ENCODE data around the gene UPK3B.
"Not testable (repeated sequence)": the region's sequence is repeated elsewhere in the genome, so short reads cannot be mapped to it uniquely, and the experiment has no call there.

The UPK3B gene

DNA sequence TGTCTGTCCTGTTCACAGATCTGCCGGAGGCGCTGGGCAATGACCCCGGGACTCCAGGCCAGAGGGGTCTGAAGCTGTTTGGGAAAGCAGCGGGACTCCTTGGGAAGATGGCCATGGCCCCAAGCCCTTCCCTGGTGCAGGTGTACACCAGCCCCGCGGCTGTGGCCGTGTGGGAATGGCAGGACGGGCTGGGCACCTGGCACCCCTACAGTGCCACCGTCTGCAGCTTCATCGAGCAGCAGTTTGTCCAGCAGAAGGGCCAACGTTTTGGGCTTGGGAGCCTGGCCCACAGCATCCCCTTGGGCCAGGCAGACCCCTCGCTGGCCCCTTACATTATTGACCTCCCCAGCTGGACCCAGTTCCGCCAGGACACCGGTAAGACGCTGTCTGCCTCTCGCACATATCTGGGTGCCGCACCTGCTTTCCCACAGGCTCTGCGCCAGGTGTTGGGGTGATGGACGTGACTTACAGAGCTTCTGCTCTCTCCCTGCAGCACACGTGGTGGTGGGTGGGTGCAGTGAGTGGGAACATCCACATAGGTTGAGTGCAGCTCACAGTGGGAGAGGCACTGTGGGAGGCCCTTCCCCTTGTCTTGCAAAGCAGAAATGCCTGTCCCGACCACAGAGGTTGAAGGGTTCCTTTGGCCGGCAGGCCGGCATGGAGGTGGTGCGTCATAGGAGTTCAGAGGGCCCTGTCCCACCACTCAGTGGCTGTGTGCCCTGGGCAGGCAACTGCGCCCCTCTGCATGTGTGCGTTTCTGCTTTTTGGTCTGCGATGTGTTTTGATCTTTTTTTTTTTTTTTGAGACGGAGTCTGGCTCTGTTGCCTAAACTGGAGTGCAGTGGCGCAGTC, 29.7 kb upstream of the UPK3B start:
- not testable (repeated sequence) for DNase-seq (ENCODE audit: extremely low read depth, insufficient read length); H3K36me3 ChIP-seq (ENCODE audit: control insufficient read depth, insufficient read depth, low read length); H3K4me3 ChIP-seq (replicated peaks; ENCODE audit: low read depth, low read length); H3K27me3 ChIP-seq (replicated peaks; ENCODE audit: control insufficient read depth, insufficient read depth, low read length)

DNA sequence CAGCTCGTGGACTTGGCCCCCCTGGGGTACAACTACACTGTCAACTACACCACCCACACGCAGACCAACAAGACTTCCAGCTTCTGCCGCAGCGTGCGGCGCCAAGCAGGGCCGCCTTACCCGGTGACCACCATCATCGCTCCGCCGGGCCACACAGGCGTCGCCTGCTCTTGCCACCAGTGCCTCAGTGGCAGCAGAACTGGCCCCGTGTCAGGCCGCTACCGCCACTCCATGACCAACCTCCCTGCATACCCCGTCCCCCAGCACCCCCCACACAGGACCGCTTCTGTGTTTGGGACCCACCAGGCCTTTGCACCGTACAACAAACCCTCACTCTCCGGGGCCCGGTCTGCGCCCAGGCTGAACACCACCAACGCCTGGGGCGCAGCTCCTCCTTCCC, 27.7 kb upstream of the UPK3B start:
- not testable (repeated sequence) for H3K27me3 ChIP-seq (replicated peaks; ENCODE audit: control insufficient read depth, insufficient read depth, low read length); H3K4me3 ChIP-seq (replicated peaks; ENCODE audit: low read depth, low read length); H3K36me3 ChIP-seq (ENCODE audit: control insufficient read depth, insufficient read depth, low read length); DNase-seq (ENCODE audit: extremely low read depth, insufficient read length)

DNA sequence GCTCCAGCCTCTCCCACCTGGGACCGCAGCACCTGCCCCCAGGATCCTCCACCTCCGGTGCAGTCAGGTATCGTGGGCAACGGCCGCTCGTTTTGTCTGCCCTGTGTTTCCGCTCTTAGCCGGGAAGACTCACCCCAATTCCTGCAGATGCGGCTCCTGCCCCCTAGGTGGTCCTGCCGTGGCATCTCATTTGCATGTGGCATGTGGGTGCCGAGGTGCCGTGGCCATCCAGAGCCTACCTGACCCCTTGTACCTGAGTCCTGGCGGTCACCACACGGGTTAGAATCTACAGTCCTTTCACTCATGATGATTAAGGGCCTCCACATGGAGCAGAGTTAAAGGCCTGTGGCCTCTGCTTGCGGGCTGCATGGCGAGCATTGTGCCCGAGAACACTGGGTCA, 27.3 kb upstream of the UPK3B start:
- not testable (repeated sequence) for DNase-seq (ENCODE audit: extremely low read depth, insufficient read length); H3K36me3 ChIP-seq (ENCODE audit: control insufficient read depth, insufficient read depth, low read length); H3K27me3 ChIP-seq (replicated peaks; ENCODE audit: control insufficient read depth, insufficient read depth, low read length); H3K4me3 ChIP-seq (replicated peaks; ENCODE audit: low read depth, low read length)

DNA sequence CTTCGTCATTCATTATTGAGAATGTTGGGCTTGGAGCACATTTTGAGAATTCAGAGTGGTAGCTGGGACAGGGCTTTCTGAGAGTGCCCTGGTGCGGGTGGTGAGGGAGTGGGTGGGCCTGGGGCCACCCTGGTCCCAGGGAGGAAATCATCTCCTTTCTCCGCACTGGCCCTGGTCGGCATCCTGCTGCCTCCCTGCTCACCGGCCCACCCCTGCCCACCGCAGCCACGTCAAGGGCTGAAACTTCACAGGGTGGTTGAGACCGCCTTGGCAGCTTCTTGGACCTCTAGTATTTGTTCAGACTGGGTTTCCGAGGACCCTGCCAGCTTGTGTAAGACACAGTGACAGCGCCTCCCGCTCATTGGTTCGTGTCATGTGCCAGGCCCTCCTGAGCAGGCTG, 25.9 kb upstream of the UPK3B start:
- H3K27me3 ChIP-seq (replicated peaks; ENCODE audit: control insufficient read depth, insufficient read depth, low read length); H3K4me3 ChIP-seq (replicated peaks; ENCODE audit: low read depth, low read length); H3K36me3 ChIP-seq (ENCODE audit: control insufficient read depth, insufficient read depth, low read length); DNase-seq (ENCODE audit: extremely low read depth, insufficient read length): not testable (repeated sequence)

DNA sequence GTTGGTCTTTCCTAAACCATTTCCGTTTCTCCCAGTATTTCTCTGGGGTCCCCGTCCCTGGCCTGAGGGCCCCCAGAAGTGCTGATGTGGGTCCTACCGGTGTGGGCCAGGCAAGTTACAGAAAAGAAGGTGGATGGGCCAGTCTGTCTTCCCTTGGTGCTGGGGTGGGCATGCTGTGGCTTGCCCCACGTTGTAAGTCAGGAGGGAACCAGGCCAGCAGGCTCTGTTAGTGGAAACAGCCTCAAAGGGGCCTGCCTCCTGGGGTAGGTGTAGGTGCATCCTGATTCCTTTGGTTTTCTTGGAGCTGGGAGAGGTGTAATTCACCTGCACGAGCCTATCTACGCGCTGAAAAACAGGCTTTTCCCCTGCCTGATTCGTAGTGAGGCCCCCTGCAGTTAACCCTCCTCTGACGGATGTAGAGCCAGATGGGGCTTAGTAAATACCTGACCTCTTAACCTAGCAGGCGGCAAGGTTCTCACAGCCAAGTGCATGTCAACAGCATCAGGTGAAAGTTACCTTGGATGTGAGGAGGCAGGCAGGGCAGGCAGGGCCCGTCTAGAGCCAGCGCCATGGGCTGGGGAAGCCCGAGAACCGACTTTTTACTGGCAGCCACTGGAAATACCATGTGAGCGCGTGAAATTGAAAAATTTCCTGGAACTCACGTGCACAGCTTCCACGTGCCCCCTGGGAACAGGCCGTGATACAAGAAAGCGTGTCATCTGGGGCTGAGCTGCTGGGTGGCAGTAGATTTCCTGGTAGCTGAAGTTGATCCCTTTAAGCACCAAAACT, 24.3 kb upstream of the UPK3B start:
- DNase-seq (ENCODE audit: extremely low read depth, insufficient read length); H3K4me3 ChIP-seq (replicated peaks; ENCODE audit: low read depth, low read length); H3K36me3 ChIP-seq (ENCODE audit: control insufficient read depth, insufficient read depth, low read length); H3K27me3 ChIP-seq (replicated peaks; ENCODE audit: control insufficient read depth, insufficient read depth, low read length): not testable (repeated sequence)

DNA sequence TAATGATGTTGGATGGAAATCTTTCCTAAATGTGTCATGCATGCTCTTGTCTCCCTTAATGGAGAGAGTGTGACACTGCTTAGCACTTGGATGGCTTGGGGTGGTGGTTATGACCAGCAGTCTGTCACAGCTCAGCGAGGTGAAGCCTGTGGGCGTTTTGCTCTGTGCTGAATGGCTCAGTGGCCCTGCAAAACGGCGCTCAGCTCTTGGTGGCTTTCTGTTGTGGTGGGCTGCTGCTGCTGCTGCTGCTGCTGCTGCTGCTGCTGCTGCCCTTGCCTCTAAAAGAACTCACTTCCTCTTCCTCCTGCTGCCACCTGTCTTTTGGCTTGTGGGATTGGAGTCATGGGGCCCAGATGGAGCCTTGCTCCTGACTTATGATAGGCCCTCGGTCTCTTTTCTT, 23.7 kb upstream of the UPK3B start:
- H3K36me3 ChIP-seq (ENCODE audit: control insufficient read depth, insufficient read depth, low read length); H3K27me3 ChIP-seq (replicated peaks; ENCODE audit: control insufficient read depth, insufficient read depth, low read length); H3K4me3 ChIP-seq (replicated peaks; ENCODE audit: low read depth, low read length); DNase-seq (ENCODE audit: extremely low read depth, insufficient read length): not testable (repeated sequence)

DNA sequence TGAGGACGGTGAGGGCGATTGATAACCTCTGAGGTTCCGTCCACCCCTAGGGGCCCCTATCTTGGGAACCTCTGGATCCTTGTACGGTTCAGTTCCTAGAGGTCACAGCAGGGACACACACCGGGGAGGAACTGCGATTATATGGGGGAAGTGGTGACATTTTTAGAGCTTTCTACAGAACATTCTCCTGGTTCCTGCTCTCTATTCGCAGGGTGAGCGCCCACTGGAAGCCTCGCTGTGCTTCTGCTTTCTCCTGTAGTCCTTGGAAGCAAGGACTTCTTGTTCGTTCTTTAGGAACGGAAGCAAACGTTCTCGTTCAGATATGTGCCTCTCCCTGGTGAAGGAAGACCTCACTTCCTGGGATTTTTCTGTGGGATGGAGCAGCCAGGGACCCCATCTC, 22.4 kb upstream of the UPK3B start:
- not testable (repeated sequence) for H3K27me3 ChIP-seq (replicated peaks; ENCODE audit: control insufficient read depth, insufficient read depth, low read length); H3K36me3 ChIP-seq (ENCODE audit: control insufficient read depth, insufficient read depth, low read length); H3K4me3 ChIP-seq (replicated peaks; ENCODE audit: low read depth, low read length); DNase-seq (ENCODE audit: extremely low read depth, insufficient read length)

DNA sequence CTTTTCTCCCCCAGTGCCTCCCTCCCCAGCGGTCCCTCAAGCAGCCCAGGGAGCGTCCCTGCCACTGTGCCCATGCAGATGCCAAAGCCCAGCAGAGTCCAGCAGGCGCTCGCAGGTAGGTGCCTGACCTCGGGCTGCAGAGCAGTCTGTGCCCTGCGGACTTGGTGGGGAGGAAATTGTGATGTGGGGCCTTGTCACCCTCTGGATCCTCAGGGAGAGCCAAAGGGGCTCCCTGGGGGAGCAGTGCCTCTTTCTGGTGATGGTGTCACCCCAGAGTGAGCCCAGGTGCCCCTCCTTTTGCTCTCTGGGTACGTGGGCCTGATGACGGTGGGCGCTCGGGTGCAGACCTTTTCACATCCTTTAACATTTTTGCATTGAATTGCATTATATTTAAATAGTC, 18.2 kb upstream of the UPK3B start:
- not testable (repeated sequence) for H3K4me3 ChIP-seq (replicated peaks; ENCODE audit: low read depth, low read length); DNase-seq (ENCODE audit: extremely low read depth, insufficient read length); H3K27me3 ChIP-seq (replicated peaks; ENCODE audit: control insufficient read depth, insufficient read depth, low read length); H3K36me3 ChIP-seq (ENCODE audit: control insufficient read depth, insufficient read depth, low read length)

DNA sequence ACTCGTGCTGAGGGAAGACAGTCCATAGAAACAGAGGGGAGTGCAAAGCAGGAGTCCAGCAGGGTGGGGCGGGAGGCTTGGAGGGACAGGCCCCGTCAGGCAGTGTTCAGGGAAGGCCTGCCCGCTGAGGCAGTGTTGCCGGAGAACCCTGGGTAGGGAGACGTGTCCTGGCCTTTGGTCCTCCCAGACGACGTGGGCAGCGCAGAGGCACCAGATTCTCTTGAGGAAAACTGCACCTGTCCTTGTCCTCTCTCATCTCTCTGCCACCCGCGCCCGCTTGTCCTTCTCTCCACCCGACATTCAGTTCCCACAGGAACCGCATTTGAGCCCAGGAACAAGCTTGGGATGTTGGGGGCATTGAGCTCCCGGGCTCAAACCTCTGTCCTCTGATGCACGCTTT, 14.6 kb upstream of the UPK3B start:
- not testable (repeated sequence) for H3K27me3 ChIP-seq (replicated peaks; ENCODE audit: control insufficient read depth, insufficient read depth, low read length); H3K4me3 ChIP-seq (replicated peaks; ENCODE audit: low read depth, low read length); DNase-seq (ENCODE audit: extremely low read depth, insufficient read length); H3K36me3 ChIP-seq (ENCODE audit: control insufficient read depth, insufficient read depth, low read length)

DNA sequence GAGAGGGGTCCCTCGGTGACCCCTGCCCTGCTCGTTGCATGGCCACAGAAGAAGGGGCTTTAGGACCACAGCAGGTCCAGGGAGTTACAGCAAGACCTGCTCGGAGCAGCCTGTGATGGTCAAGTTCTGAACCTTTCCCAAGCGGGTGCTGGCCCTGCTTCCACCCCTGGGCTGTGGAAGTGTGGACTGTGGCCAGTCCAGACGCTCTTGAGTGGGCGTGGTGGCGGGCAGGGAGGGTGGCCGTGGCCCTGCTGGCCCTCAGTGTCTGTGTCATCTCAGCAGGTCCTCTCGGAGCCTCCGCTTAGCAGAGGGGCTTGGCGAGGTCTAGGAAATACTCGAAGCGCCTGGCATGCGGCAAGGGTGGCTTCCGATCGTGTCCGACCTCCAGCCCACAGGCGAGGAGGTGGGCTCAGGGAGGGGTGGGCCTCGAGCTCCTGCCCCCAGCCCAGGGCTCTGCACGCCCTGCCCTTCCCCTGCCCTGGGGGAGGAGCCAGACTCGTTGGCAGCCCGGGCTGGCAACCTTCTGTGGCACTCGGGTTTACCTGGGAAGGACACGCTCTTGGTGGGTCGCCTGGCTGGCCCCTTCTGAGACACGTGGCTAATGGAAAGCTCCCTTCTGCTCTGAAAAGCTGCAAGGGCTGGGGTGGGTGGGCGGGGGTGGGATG, 12.3 kb upstream of the UPK3B start:
- not testable (repeated sequence) for H3K27me3 ChIP-seq (replicated peaks; ENCODE audit: control insufficient read depth, insufficient read depth, low read length); H3K4me3 ChIP-seq (replicated peaks; ENCODE audit: low read depth, low read length); H3K36me3 ChIP-seq (ENCODE audit: control insufficient read depth, insufficient read depth, low read length); DNase-seq (ENCODE audit: extremely low read depth, insufficient read length)

DNA sequence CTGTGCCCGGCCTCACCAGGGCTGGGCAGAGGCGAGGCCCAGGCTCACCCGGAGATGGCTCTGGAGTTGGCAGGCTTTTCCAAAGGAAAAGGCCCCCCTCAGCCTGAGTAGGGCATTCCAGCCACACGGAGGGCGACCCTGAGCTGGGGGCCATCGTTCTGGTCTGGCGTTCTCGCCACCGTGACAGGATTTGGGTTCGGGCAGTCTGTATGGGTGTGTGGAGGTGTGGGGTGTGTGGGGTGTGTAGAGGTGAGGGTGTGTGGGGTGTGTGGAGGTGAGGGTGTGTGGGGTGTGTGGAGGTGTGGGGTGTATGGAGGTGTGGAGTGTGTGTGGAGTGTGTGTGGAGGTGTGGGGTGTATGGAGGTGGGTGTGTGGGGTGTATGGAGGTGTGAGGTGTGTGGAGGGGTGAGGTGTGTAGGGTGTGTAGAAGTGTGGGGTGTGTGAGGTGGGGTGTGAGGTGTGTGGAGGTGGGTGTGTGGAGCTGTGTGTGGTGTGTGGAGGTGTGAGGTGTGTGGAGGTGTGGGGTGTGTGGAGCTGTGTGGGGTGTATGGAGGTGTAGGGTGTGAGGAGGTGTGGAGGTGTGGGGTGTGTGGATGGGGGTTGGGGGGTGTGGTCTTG, 11.7 kb upstream of the UPK3B start:
- H3K4me3 ChIP-seq (replicated peaks; ENCODE audit: low read depth, low read length); H3K36me3 ChIP-seq (ENCODE audit: control insufficient read depth, insufficient read depth, low read length); H3K27me3 ChIP-seq (replicated peaks; ENCODE audit: control insufficient read depth, insufficient read depth, low read length); DNase-seq (ENCODE audit: extremely low read depth, insufficient read length): not testable (repeated sequence)

DNA sequence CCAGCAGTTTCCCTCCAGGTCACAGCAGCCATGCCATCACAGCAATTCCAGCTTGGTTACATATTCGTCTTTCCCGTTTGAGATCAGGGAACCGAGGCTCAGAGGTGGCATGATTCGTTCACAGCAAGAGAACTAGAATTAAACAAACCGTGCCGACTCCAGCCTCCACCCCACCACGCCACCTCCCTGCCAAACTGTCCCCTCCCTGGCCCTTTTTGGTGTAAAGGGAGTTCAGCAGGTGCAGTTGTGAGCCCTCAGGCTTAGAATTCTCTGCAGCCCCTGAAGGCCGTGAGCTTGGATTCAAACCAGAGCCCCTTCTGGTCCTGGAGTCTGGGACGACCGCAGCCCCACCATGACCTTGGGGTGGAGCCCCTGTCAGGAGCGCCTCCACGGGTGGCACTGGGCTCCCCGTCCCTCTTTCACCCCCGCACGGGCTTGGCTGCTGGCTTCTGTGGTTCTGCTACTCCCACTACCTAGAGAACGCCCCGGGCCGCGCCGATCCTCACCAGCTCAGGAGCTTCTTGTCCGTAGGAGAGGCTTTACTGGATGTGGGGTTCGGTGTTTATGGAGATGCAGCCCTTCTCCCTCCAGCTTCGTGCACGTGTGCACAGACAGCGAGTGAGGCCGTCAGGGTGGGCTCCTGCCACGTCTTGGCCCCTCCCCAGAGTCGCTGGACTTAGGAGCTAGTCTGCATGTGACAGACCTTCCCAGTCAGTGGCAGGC, 11.0 kb upstream of the UPK3B start:
- not testable (repeated sequence) for DNase-seq (ENCODE audit: extremely low read depth, insufficient read length); H3K27me3 ChIP-seq (replicated peaks; ENCODE audit: control insufficient read depth, insufficient read depth, low read length); H3K36me3 ChIP-seq (ENCODE audit: control insufficient read depth, insufficient read depth, low read length)

DNA sequence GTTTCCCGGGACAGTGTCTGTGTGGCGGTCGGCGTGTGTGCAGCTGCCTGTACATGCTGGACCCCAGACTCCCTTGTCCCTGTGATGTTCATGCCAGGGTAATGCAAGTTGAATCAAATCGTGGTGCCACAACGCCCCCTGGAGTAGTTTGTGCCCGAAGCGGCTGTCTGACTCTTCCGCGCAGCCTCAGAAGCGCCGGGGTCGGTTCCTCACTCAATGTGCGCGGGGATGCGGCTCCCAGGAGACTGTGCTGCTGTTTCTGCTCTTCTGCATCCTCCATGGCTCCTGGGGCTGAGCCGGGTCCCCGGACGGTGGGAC, 10.5 kb upstream of the UPK3B start:
- not testable (repeated sequence) for H3K36me3 ChIP-seq (ENCODE audit: control insufficient read depth, insufficient read depth, low read length); DNase-seq (ENCODE audit: extremely low read depth, insufficient read length); H3K4me3 ChIP-seq (replicated peaks; ENCODE audit: low read depth, low read length); H3K27me3 ChIP-seq (replicated peaks; ENCODE audit: control insufficient read depth, insufficient read depth, low read length)

More for the DNA sequence above, 11.0 kb upstream of the UPK3B start:
- not testable (repeated sequence) for H3K4me3 ChIP-seq (replicated peaks; ENCODE audit: low read depth, low read length)
